IPS-11a (cell line): ENCODE measurements around the gene DOK4.

ENCODE experiments used
- H3K4me3 ChIP-seq: one replicate; pipeline ENCODE4 v1.5.1; 2013; ENCODE audit warnings: low read depth, low read length, control low read depth

DOK4 gene

DNA sequence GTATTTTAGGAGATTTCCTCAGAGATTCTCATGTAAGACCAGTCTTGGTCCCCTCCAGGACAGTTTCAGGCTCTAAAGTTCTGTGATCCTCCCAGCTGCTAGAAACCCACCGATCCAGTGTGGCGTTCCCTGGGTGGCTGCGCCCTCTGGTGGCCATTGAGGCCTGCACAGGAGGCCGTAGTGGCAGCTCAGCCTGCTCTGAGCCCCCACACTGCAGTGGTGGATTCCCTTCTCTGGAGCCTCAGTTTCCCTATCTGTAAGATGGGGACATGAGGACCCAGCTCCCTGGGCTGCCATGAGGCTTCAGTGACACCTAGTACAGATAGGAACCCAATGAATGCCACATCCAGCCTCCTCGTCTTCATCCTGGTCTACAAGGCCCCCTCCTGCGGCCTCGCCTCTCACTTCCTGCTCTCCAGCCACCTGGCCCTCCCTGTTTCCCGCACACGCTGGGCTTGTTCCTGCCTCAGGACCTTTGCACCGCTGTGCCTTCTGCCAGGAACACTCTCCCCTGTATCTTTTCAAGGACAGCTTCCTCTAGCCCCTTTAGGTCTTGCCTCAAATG is 33.6 kb upstream of the DOK4 start:
- no peak overlapping the region for H3K4me3 ChIP-seq

DNA sequence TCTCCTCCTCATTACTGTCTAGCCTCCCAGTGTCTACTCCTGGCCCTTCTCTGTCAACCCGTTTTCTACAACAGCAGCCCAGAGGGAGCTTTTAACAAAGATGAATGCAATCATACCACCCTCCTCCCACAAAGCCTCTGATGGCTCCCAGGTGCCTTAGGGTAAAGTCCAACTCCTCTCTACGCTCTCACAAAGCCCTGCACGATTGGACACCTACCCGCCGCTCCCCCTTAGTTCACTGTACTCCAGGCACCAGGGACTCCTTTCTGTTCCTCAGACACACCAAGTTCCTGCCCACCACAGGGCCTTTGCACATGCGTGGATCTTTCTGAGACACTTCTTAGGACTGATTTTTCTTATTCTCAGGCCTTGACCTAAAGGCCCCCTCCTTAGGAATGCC is 32.6 kb upstream of the DOK4 start:
- H3K4me3 ChIP-seq, result no peak overlapping the region

DNA sequence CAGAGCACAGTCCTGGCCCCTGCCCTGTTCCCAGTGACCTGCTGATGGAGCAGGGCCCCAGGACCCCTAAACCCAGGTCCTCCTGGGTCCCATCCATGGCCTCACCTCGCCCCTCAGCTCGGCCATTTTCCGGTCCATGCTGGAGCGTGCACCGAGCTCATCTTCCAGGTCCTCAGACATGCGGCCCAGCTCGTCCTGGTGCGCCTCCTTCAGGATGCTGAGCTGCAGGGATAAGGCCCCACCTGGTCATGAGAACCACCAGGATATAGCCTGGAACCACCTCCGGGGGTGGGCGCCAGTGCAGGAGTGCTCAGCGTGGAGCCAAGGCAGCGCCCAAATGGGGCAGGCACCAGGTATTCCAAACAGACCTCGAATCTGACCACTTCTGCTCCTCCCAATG is 32.2 kb upstream of the DOK4 start:
- no peak overlapping the region for H3K4me3 ChIP-seq

DNA sequence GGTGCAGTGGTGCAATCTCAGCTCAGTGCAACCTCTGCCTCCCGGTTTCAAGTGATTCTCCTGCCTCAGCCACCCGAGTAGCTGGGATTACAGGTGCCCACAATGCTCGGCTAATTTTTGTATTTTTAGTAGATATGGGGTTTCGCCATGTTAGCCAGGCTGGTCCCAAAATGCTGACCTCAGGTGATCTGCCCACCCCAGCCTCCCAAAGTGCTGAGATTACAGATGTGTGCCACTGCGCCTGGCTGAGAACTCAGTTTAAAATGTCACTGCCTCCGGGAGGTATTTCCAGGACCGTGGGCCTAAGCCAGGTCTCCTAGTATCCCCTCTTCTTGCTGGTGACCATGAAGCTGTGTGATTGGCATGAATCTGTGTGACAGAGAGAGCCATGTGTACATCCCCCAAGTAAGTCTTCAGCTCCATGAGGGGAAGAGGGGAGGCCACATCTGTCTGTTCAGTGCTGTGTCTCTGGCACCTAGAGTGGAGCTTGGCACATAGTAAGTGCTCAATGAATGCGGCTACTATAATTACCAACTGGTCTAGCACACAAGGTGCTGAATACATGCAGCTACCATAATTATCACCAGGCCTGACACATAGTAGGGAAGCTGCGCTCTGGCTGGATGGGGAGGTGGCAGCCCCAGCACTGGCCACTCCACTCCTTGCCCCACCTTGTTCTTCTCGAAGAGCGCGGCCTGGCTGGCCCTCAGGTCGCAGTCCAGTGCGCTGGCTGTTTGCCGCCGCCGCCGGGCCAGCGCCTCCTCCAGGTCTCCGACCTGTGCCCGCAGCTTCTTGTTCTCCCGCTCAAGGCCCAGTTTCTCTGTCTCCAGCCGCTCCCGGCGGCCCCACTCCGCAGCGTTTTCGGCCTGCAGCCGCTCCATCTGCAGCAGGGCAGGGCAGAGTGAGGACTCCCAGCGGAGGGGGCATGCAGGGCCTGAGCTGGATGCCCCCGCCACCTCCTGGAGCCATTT is 31.4 kb upstream of the DOK4 start:
- H3K4me3 ChIP-seq, result no peak overlapping the region

DNA sequence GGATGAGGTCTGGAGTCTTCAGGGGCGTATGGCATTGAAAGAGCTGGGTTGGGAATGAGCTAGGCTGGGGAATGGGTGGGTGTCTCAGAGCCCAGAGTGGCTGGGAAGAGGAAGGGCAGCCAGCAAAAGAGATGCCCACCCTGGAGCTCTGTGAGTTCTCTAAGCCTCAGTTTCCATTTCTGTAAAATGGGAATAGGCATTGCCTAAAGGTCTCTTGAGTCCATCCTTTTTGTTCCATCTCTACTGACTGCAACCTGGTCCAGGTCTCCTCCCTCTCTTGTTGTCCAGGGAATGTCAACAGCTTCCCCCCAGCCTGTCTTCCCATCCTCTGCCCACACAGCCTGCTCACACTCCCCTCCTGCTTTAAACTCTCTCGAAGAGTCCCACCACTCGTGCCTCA is 30.5 kb upstream of the DOK4 start:
- no peak overlapping the region for H3K4me3 ChIP-seq

DNA sequence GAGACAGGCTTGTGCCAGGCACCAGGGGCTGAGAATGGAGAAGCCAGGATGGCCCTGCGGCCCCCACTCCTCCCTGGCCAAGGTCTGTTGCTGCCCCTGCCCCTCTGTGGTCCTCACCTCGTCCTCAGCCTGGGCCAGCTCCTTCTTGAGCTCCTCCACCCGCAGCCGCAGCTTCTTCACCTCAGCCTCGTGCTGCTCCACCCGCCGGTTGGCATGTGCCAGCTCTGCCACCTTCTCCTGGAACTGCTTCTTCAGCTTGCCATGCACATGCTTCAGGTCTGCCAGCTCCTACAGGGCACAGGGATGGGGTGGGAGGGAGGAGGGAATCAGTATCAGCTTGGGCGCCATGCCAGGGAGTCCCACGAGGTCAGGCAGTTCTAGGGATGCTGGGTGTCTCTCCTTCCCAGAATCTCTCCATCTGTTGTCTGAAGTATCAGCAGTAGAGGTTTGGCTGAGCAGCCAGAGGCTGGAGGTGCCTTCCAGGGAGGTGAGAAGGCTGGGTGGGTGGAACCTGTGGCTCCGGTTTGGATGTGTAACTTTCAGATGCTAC is 30.0 kb upstream of the DOK4 start:
- no peak overlapping the region for H3K4me3 ChIP-seq

DNA sequence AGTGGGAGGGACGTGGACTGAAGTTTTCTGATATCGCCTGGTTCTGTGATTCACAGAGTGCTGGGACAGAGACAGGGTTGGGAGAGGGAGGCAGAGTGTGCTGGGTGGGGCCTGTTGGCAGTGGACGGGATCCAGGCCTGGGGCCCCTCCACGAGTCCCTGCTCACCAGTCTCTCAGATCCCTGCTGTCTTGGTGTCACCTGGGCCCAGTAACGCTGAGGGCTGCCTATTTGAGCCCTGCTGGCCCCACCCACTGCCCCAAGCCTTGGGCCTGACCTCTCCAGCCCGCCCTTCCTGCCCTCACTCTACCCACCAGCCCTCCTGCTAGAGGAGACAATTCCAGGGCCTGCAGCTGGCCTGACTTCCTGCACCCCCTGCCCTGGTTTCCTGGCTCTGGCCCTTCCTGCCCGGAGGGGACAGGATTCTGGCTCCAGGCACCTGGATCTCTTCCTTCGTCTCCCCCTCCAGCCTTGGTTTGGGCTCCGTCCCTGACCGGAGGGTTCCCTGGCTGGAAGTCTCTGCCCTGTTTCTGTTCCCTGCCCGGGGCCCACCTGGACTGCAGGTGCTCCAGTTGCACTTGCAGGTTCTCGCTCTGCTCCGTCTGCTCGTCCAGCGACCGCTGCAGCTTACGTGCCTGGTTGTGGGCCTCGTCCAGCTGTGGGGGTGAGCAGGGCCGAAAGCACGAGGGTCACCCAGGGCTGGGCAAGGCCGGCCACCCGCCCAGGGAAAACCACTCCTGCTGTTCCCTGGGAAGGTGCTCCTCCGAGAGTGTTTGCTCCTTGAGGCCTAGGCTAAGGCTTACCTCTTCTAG is 28.7 kb upstream of the DOK4 start:
- H3K4me3 ChIP-seq, result no peak overlapping the region

DNA sequence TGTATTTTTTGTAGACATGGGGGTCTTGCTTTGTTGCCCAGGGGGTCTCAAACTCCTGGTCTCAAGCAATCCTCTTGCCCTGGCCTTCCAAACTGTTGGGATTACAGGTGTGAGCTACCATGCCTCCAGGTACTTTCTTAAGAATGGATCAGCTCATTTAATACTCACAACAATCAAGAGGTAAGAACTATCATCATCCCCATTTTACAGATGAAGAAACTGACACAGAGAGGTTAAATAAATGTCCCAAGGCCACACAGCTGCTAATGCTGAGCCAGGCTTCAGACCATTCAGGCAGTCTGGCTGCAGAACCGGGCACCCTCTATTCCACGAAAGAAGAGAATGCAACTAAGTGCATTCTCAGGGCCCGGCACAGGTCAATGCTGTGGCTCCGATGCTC is 28.1 kb upstream of the DOK4 start:
- no peak overlapping the region for H3K4me3 ChIP-seq

DNA sequence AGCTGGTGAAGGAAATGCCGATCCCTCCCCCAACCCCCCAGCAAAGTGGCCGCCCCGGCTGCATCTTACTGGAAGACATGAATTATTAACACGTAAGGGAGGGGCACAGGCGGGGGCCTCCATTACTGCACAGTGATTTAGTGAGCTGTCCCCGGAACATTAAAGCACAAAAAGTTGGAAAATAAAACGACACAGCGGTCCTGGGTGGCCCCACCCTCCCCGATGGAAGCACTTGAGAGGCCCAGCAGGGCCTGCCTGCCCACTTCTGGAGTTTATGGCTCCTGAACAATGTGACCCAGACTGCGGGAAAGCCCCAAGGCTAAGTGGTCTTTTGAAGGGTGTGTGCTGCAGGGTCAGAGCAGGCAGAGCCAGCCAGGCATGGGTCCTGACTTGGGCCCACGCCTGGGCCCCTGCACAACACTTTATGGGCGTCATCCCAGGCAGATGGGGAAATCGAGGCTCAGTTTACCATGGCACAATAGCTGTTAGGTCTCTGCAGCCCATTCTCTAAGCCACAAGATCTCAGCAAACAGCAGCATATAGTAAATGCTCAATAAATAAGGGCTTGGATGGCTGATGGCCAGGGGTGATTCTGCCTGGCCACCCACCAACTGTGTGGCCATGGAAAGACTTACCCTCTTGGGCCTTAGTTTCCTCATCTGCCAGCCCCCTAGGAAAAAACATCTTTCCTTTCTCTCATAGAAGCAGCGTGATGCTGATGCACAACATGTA is 27.2 kb upstream of the DOK4 start:
- H3K4me3 ChIP-seq, result no peak overlapping the region

DNA sequence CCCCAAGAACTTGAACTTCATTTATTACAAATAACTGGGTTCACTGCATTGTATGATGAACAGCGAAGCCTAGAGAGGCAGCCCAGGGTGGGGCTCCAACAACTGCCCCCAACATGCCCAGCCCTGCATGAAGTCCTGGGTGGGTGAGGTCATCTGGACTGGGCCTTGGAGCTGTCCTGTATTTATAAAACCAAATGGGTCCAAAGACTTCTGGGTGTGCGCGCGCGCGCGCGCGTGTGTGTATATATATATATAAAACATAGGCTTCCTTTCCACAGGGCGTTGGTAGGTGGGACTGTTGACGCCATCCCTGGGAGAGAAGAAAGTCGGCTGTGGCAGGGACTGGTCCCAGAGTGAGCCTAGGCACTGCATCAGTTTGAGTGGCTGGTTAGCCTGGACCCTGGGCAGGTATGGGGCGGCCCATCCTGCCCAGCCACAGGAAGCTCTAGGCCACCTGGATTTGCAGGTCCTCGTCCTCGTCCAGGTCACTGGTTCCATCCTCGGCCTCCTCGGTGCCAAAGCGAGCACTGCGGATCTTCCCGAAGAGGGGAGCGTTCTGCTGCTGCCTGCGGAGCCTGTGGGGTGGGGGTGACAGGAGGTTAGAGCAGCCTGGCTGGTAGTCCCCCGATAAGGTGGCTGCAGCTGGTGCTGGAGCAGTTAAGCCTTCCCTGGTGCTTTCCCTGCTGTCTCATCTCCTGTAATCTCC is 26.2 kb upstream of the DOK4 start:
- H3K4me3 ChIP-seq, result no peak overlapping the region

DNA sequence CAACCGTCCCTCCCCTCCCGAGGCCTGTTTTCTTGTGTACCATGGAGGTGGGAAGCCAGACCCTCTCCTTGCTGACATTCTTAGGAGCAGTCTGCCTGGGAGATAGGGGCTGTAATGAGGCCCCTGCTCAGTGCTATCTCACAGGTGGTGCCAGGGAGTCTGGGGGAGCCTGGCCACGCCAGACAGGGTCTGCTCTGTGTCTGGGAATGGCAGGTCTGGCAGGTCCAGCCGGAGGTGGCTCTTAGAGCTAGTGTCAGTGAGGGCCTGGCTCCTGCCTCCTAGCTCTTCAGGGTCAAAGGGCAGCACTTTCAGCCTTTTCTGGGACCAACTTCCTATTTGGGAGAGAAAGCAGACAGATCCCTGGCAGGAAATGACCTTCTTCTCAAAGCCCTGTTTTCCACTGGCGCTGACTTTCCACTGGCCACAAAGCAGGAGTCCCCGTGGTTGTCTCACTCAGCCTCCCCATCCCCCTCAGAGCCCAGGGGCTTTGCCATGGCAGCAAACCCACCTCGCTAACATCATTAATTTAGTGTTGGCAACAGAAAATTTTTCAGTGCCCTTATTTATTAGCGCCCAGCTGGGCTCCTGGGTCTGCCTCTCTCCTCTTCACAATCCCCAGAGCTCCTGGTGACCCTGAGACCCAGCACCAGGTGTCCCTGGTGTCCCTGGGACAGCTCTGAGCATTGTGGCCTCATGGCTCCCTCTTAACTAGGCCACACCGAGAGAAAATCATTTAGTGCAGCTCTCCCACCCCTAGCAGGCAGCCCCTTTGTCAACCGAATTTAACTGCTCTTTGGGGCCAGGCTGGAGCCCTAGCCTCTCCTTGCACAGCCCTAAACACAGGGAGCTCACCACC is 24.0 kb upstream of the DOK4 start:
- no peak overlapping the region for H3K4me3 ChIP-seq

DNA sequence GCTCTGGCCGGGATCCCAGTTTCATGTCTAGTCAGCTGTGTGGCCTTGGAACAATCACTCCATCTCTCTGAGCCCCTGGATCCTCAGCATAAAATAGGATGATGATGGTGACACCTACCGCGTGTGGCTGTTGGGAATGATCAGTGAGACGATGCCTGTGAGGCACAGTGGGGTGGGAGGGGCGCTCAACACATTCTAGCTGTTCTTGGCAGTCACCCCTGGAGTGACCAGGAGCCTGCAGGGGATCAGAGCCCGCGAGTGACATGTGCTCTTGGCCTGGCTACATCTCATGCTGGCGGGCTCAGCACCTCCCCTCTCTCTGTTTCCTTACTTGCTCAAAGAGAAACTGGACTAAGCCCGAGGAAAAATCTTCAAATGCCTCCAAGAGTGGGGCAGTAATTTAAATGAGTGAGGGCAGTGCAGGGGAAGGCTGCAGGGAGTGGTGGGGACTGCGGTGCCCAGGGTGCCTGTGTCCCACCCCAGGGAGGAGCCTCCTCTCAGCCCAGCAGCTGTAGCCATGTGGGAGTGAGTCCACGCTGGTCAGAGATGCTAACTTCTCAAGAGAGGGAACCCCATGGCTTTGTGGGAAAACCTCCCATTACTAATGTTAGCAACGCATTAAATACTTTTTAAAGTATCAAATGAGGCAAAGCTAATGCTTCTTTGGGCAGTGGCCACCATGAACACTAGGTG is 23.1 kb upstream of the DOK4 start:
- H3K4me3 ChIP-seq, result no peak overlapping the region

DNA sequence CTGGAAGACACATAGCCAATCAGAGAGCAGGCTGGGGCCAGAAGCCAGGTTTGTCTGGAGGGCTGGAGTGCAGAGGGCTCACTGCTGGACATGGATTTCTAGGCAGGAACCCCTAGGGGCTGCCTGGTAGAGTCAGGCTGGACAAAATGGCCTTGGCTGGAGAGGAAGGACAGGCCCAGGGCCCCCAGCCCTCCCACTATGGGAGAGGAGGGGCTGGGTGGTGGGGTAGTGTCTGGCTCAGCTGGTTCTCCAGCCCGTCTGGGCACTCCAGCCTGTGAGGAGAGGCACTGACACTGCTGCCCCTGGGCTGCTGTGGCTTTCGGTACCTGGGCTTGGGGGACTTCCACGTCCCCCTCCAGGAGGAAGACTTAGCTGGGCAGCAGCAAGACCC is 21.7 kb upstream of the DOK4 start:
- no peak overlapping the region for H3K4me3 ChIP-seq

DNA sequence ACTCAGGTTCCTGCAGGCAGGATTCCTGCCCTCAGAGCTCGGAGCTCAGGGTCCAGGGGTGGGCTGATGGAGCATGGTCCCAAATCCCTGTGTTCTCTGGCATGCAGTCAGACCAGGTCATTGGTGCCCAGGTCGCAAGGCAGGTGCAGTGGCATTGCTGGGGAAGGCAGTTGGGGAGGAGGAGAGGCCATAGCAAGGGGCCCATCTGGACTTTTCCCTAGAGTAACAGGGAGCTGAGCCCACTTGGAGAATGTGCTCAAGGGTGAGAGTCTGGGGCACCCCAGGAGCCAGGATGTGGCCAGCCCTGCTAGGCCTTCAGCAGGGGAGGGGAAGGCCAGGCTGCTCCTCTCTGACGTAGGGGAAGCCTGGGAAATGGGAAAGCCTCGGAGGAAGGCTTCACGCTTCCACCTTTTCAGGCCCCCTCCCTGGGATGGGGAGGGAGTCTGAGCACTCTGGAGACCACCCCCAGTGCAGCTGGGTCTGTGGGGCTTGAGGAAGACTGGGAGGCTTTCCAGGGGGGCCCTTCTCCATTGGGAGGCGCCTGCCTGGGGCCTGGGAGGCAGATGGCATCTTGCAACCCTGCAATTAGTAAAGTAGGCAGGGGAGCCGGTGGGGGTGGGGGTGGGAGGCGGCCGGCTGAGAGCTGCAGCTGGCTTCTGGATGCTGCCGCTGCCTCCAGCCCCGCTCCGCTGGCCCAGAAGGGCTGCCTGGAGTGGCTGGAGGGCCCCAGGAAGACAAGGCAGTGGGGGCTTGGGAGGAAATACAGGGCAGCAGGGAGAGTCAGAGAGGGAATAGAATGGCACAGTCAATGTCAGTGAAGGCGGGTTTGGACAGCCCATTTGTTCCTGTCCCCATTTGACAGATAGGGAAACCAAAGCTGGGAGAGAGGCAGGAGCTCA is 21.1 kb upstream of the DOK4 start:
- no peak overlapping the region for H3K4me3 ChIP-seq

DNA sequence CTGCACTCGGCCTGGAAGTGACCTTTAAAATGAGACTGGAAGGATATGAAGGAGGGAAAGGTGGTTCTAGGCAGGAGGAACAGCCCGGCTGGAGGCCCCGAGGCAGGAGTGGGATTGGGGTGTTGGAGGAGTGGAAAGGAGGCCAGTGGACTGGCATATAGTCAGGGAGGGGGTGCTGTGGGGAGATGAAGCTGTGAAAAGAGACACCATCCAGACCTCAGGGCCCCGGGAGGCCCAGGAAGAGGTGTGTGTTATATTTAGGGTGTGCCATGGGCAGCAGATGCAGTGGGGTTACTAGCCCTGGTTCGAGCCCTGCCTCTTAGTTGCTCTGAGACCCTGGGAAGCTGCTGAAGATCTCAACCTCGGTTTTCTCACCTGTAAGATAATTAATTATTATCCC is 18.9 kb upstream of the DOK4 start:
- H3K4me3 ChIP-seq, result no peak overlapping the region

DNA sequence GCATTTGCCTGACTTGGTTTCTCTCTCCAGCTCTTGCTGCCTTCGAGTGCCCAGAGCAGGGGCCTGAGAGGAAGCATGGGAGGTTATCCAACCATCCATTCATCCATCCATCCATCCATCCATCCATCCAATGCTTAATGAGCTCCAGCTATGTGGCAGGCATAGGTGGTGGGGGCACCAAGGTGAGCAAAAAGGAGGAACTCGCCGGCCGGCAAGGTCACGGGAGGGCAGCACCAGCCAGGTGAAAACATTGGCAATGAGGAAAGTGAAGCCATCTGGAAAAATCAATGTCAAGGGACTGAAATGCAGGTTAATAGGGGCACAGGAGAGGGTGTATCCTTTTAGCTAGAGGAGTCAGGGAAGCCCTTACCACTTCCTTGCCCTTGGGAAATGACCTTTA is 18.2 kb upstream of the DOK4 start:
- no peak overlapping the region for H3K4me3 ChIP-seq

DNA sequence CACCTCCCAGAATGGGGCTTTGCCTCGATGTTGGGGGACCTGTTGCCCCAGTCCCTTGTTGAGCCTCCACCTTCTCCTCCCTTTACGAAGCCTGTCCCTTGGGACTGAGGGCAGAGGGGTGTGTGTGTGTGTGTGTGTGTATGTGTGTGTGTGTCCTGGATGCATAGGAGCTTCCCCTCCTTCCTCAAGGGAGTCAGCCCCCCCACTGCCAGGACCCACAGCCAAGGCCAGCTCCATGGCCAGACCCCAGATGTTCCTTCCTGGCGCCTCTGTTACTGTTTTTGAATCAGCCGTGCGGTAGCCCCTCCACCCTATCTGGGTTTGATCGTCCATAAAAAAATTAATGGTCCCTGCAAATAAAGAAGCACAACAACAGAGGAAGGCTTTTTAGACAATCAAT is 17.7 kb upstream of the DOK4 start:
- no peak overlapping the region for H3K4me3 ChIP-seq

DNA sequence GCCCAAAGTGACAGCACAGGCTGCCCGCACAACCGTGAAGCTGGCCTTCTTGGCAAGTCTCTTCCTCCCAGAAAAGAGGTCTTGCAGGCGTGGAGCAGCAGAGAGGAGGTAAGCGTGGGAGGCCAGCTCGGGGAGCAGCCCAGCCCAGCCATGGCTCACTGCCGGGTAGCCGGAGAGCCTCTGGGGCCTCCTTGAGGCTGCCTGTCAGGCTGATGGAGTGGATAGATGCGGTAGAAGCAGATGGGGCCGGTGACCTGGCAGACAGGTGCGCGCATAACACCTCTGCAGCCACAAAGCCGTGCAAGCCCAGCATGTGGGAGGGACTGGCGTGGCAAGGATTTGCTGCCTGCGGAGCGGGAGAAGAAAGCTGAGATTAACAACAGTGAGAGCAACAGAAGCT is 17.1 kb upstream of the DOK4 start:
- no peak overlapping the region for H3K4me3 ChIP-seq
